ENCODE measurements around the gene FBXL12.
"Not testable (repeated sequence)": the region's sequence is repeated elsewhere in the genome, so short reads cannot be mapped to it uniquely, and the experiment has no call there.

Gene FBXL12

GRCh38 chr19:9849791-9850190, 30.9 kb upstream of the FBXL12 start:
- in situ Hi-C loops (cut with MboI; ENCODE audit: low sequenced_read_pairs, unreplicated experiment) = no loop called here
- TF ChIP-seq CTCF (IDR thresholded peaks at IDR 0.05; ENCODE audit: borderline replicate concordance, control extremely low read depth, extremely low read depth, insufficient read depth, missing control alignments) = no peak
- no peak for DNase-seq (ENCODE audit: low spot score)

- no peak for TF ChIP-seq CTCF (IDR thresholded peaks at IDR 0.05; ENCODE audit: borderline replicate concordance, control extremely low read depth, extremely low read depth, insufficient read depth, missing control alignments)
- DNase-seq (ENCODE audit: low spot score) = no peak
- in situ Hi-C loops (cut with MboI; ENCODE audit: low sequenced_read_pairs, unreplicated experiment) = no loop called here
Measured at GRCh38 chr19:9848762-9849161, 29.9 kb upstream of the FBXL12 start.

- peak; percentile 36 for TF ChIP-seq CTCF (IDR thresholded peaks at IDR 0.05; ENCODE audit: borderline replicate concordance, control extremely low read depth, extremely low read depth, insufficient read depth, missing control alignments)
- in situ Hi-C loops (cut with MboI; ENCODE audit: low sequenced_read_pairs, unreplicated experiment) = no loop called here
- peak; percentile 69 for DNase-seq (ENCODE audit: low spot score)
Measured at GRCh38 chr19:9848060-9848459, 29.2 kb upstream of the FBXL12 start.

- DNase-seq (ENCODE audit: low spot score) = no peak
- peak; percentile 18 for TF ChIP-seq CTCF (IDR thresholded peaks at IDR 0.05; ENCODE audit: borderline replicate concordance, control extremely low read depth, extremely low read depth, insufficient read depth, missing control alignments)
- in situ Hi-C loops (cut with MboI; ENCODE audit: low sequenced_read_pairs, unreplicated experiment) = no loop called here
Measured at GRCh38 chr19:9847087-9847671, 28.3 kb upstream of the FBXL12 start.

- in situ Hi-C loops (cut with MboI; ENCODE audit: low sequenced_read_pairs, unreplicated experiment); DNase-seq (ENCODE audit: low spot score): not testable (repeated sequence)
Measured at GRCh38 chr19:9843626-9844273, 24.9 kb upstream of the FBXL12 start.

GRCh38 chr19:9842834-9843625, 24.2 kb upstream of the FBXL12 start:
- no peak for DNase-seq (ENCODE audit: low spot score)
- no peak for TF ChIP-seq CTCF (IDR thresholded peaks at IDR 0.05; ENCODE audit: borderline replicate concordance, control extremely low read depth, extremely low read depth, insufficient read depth, missing control alignments)
- in situ Hi-C loops (cut with MboI; ENCODE audit: low sequenced_read_pairs, unreplicated experiment) = no loop called here

- DNase-seq (ENCODE audit: low spot score) = no peak
- no peak for TF ChIP-seq CTCF (IDR thresholded peaks at IDR 0.05; ENCODE audit: borderline replicate concordance, control extremely low read depth, extremely low read depth, insufficient read depth, missing control alignments)
- in situ Hi-C loops (cut with MboI; ENCODE audit: low sequenced_read_pairs, unreplicated experiment) = no loop called here
Measured at GRCh38 chr19:9839415-9839814, 20.5 kb upstream of the FBXL12 start.

Measured in GM13976 (cell line).